ENCODE measurements around the gene SLC25A21. TPM values are rescaled to one million over a fixed set of nuclear protein-coding genes. Genes with fewer than 3 reads are reported as not detected.

The SLC25A21 gene
- total RNA-seq, 6 experiments from 2014 or later, result 0.09 to 0.37 (median 0.18) TPM; not detected in 1

GRCh38 chr14:36974985-36975384 lies 197.4 kb downstream of the SLC25A21 start:
- Histone ChIP-seq H3K9me3 (no peaks in the 10 kb centered on the region), H3K4me1 (no peaks in the 10 kb centered on the region), H3K27me3 (no peaks in the 10 kb centered on the region), H3K27ac (no peak overlapping the region), H3K4me3 (no peak overlapping the region), H3K36me3 (no peaks in the 10 kb centered on the region)
- WGBS (ENCODE audit: insufficient coverage, low coverage, low lambda C conversion rate, missing lambda C conversion rate), result 73% methylated on average over 2 of the region's 2 CpGs
- no peak for TF ChIP-seq CTCF (IDR thresholded peaks at IDR 0.05)
- no peak for TF ChIP-seq POLR2A (IDR thresholded peaks at IDR 0.05)
- intact Hi-C loops (cut with DNase I), result no loop called here
- ATAC-seq (no peak), DNase-seq (no peak)

- intact Hi-C loops (cut with DNase I), result no loop called here
- Histone ChIP-seq H3K36me3 (no peaks in the 10 kb centered on the region), H3K27me3 (no peaks in the 10 kb centered on the region), H3K4me1 (no peaks in the 10 kb centered on the region), H3K27ac (no peak overlapping the region), H3K4me3 (no peak overlapping the region), H3K9me3 (no peaks in the 10 kb centered on the region)
- TF ChIP-seq CTCF (IDR thresholded peaks at IDR 0.05) (no peak), POLR2A (IDR thresholded peaks at IDR 0.05) (no peak)
- DNase-seq (no peak), ATAC-seq (no peak)
- 20% methylated on average over 1 of the region's 1 CpG for WGBS (ENCODE audit: insufficient coverage, low coverage, low lambda C conversion rate, missing lambda C conversion rate)
These were observed 198.5 kb downstream of the SLC25A21 start for GRCh38 chr14:36973806-36974442.

- Histone ChIP-seq H3K4me3 (no peak overlapping the region), H3K4me1 (no peaks in the 10 kb centered on the region), H3K27me3 (no peaks in the 10 kb centered on the region), H3K36me3 (no peaks in the 10 kb centered on the region), H3K27ac (no peak overlapping the region), H3K9me3 (no peaks in the 10 kb centered on the region)
- TF ChIP-seq POLR2A (IDR thresholded peaks at IDR 0.05) (no peak), CTCF (IDR thresholded peaks at IDR 0.05) (no peak)
- ATAC-seq (no peak), DNase-seq (no peak)
- intact Hi-C loops (cut with DNase I), result no loop called here
- 91% methylated on average over 5 of the region's 9 CpGs for WGBS (ENCODE audit: insufficient coverage, low coverage, low lambda C conversion rate, missing lambda C conversion rate)
These were observed 201.0 kb downstream of the SLC25A21 start for GRCh38 chr14:36971263-36971855.

GRCh38 chr14:36967892-36968555 lies 204.4 kb downstream of the SLC25A21 start:
- DNase-seq, result no peak
- Histone ChIP-seq H3K9me3 (no peaks in the 10 kb centered on the region), H3K27me3 (no peaks in the 10 kb centered on the region), H3K4me1 (no peaks in the 10 kb centered on the region), H3K27ac (no peak overlapping the region), H3K4me3 (no peak overlapping the region), H3K36me3 (no peaks in the 10 kb centered on the region)
- no peak for ATAC-seq
- intact Hi-C loops (cut with DNase I), result no loop called here
- WGBS (ENCODE audit: insufficient coverage, low coverage, low lambda C conversion rate, missing lambda C conversion rate), result 40% methylated on average over 6 of the region's 9 CpGs
- TF ChIP-seq POLR2A (IDR thresholded peaks at IDR 0.05) (no peak), CTCF (IDR thresholded peaks at IDR 0.05) (no peak)
